ENCODE data around the gene C19orf81. TPM values are rescaled to one million over a fixed set of nuclear protein-coding genes. Genes with fewer than 3 reads are reported as not detected.
A peak's percentile ranks its signal among the peaks of the same experiment; 100 is the strongest.

C19orf81 gene
- total and polyA plus RNA-seq, 2 of the 4 experiments (the other 2 are of a cell fraction) = 0.31 TPM; not detected in 1

GRCh38 chr19:50658441-50659317 is 9.4 kb downstream of the C19orf81 start:
- CTCF ChIA-PET = interaction anchor here (1.0 kb wide), 1 partner anchor 11 kb away, joined by 3 read pairs; no protein-coding TSS in a partner anchor
- no peak overlapping the region for H3K9ac ChIP-seq (ENCODE audit: low read depth, low read length)

More at GRCh38 chr19:50658441-50659317, 9.4 kb downstream of the C19orf81 start:
- Histone ChIP-seq H4K5ac (ENCODE audit: low read depth, low read length) (peak overlapping the region; percentile 14; the same call in 1 of the 2 replicates), H3K23ac (ENCODE audit: low read depth, low read length) (no peak overlapping the region), H2BK15ac (ENCODE audit: low read depth, low read length) (no peak overlapping the region), H3K4me1 (ENCODE audit: control insufficient read depth, insufficient read depth, low read length) (peaks cover 2% of the 10 kb centered on the region; the same call in 1 of the 2 replicates), H3K18ac (ENCODE audit: low read depth, low read length) (no peak overlapping the region), H2BK120ac (ENCODE audit: low read depth, low read length) (no peak overlapping the region), H2BK20ac (ENCODE audit: low read depth, low read length) (no peak overlapping the region), H2BK5ac (ENCODE audit: low read depth, low read length, poor library complexity, severe bottlenecking) (no peak overlapping the region), H3K14ac (replicated peaks; ENCODE audit: low read depth, low read length) (no peak overlapping the region), H4K20me1 (ENCODE audit: insufficient read depth, low read length) (no peaks in the 10 kb centered on the region; the same call in 1 of the 2 replicates), H4K91ac (ENCODE audit: insufficient read depth, low read depth, low read length) (no peak overlapping the region; the same call in 1 of the 2 replicates), H2AK5ac (ENCODE audit: low read depth, low read length) (peak overlapping the region; percentile 39; the same call in 1 of the 2 replicates), H3K79me1 (ENCODE audit: low read depth in 1 of 2, low read length in 2 of 2) (no peaks in the 10 kb centered on the region), H3K9me1 (ENCODE audit: insufficient read depth, low read length) (peaks cover 5% of the 10 kb centered on the region; the same call in 1 of the 2 replicates), H2AK9ac (replicated peaks; ENCODE audit: low read depth, low read length, poor library complexity) (peak overlapping the region; percentile 93), H3K4ac (ENCODE audit: low read depth, low read length) (no peak overlapping the region), H2AFZ (replicated peaks; ENCODE audit: low read length, poor library complexity) (peak overlapping the region; percentile 94), H3K9me3 (ENCODE audit: control insufficient read depth, insufficient read depth, low read length) (no peaks in the 10 kb centered on the region), H3K4me2 (ENCODE audit: low read depth, low read length) (peak overlapping the region; percentile 86), H3K36me3 (ENCODE audit: control insufficient read depth, insufficient read depth, low read length) (no peaks in the 10 kb centered on the region), H3K27me3 (ENCODE audit: control insufficient read depth, insufficient read depth, low read length) (peaks cover 12% of the 10 kb centered on the region; the same call in 1 of the 2 replicates), H3K27ac (ENCODE audit: insufficient read depth, low read length) (no peak overlapping the region; the same call in 1 of the 2 replicates), H4K8ac (ENCODE audit: low read depth in 2 of 2, low read length in 2 of 2) (peak overlapping the region; percentile 64 to 79; a peak in 2 of 4 replicates), H3K56ac (ENCODE audit: extremely low read depth, insufficient read depth, low read length) (no peak overlapping the region), H3K4me3 (ENCODE audit: insufficient read depth, low read depth, low read length) (peak overlapping the region; percentile 52)
- TF ChIP-seq CTCF (conservative IDR thresholded peaks at IDR 0.05; ENCODE audit: low read depth, low read length) (no peak), MAZ (IDR thresholded peaks at IDR 0.05; ENCODE audit: borderline replicate concordance, low read depth, low read length) (peak; percentile 62; the same call in 1 of the 2 replicates)
- in situ Hi-C loops (cut with MboI; ENCODE audit: low sequenced_read_pairs) = no loop called here
- BruUV-seq (replicated peaks) = no TSS peak
- WGBS, 2 experiments (ENCODE audit: extremely low coverage in 2 of 2, insufficient read length in 1 of 2) = 2% methylated on average over 29 of the region's 67 CpGs; no CpG with 5 or more reads in 1 of the 2 experiments
- POLR2A ChIA-PET (ENCODE audit: unreplicated experiment) = no interaction called here
- DNase-seq (peak; percentile 64), ATAC-seq (ENCODE audit: low read depth) (peak; percentile 59)
- intact Hi-C loops (cut with micrococcal nuclease) = no loop called here
- dilution Hi-C loops (cut with HindIII; ENCODE audit: low sequenced_read_pairs, unreplicated experiment) = no loop called here
